K562 (cell line): Measurements from ENCODE around the gene SLC17A1. TPM values are rescaled to one million over a fixed set of nuclear protein-coding genes. Genes with fewer than 3 reads are reported as not detected.

ENCODE experiments used
- ATAC-seq: fragments of 200-7000 bp; cut with Tn5 transposase; 3 replicates; pipeline ENCODE4 v1.9.1; 2020; ENCODE audit warnings: moderate library complexity
- BruUV-seq: library from RNA; stranded (reverse); fragments of 400-500 nt; replicated peaks from 2 replicates; lab custom pipeline; 2021; lab: Mats Ljungman, UMichigan
- CTCF ChIA-PET: fragments of 300-600 bp; formaldehyde crosslinking; extraction: SDS; loops from one replicate; lab custom pipeline; 2021; ENCODE audit warnings: low intra/inter-chr PET ratio; lab: Yijun Ruan, JAX
- POLR2A ChIA-PET: fragments of 300-600, 350-650 bp; sonication (Branson Sonifier 250); formaldehyde crosslinking; extraction: SDS; loops from one replicate; lab custom pipeline; 2021; ENCODE audit warnings: antibody characterized with exemption, inconsistent platforms; lab: Yijun Ruan, JAX
- DNase-seq, 4 experiments: peaks; one replicate each; pipeline versions ENCODE4 v3.0.0 to v3.0.0-alpha.2; 2011 to 2018; ENCODE audit warnings: low spot score in 3 of 4, mixed read lengths in 3 of 4; ENCODE audit errors: extremely low read depth in 1 of 4
- FAIRE-seq: peaks from 2 replicates; lab custom pipeline; 2011; peaks lifted over from hg19 to GRCh38; lab: Jason Lieb, UNC
- H2AFZ ChIP-seq: 2 replicates; pipeline ENCODE4 v1.6.0; 2011; ENCODE audit warnings: low read depth, low read length, control low read depth, inconsistent platforms
- H3K27ac ChIP-seq: fragments of 200-600 bp; 3 replicates; pipeline ENCODE4 v1.8.0; 2011; ENCODE audit warnings: low read depth, mild to moderate bottlenecking, control low read depth, inconsistent platforms, low read length, moderate library complexity, mixed read lengths; ENCODE audit errors: extremely low read depth
- H3K27me3 ChIP-seq, 2 experiments: fragments of 300-600 bp in 1 of 2; 2 replicates in 1 of 2; 3 replicates in 1 of 2; pipeline versions ENCODE4 v1.6.0 to v1.8.0; 2011; ENCODE audit warnings: inconsistent platforms in 2 of 2, low read length in 2 of 2, mild to moderate bottlenecking in 1 of 2, mixed read lengths in 1 of 2, moderate library complexity in 1 of 2; ENCODE audit not compliant: control insufficient read depth in 2 of 2, insufficient read depth in 2 of 2
- H3K36me3 ChIP-seq: fragments of 300-600 bp; 3 replicates; pipeline ENCODE4 v1.8.0; 2011; ENCODE audit warnings: mild to moderate bottlenecking, low read length, inconsistent platforms; ENCODE audit not compliant: control insufficient read depth, insufficient read depth
- H3K4me1 ChIP-seq, 2 experiments: fragments of 200-600 bp in 1 of 2; replicated peaks in 1 of 2; 2 replicates in 1 of 2; 3 replicates in 1 of 2; pipeline versions ENCODE4 v1.5.1 to v1.8.0; 2011; ENCODE audit warnings: inconsistent platforms in 2 of 2, low read length in 2 of 2, mild to moderate bottlenecking in 1 of 2, mixed read lengths in 1 of 2, moderate library complexity in 1 of 2; ENCODE audit not compliant: control insufficient read depth in 2 of 2, insufficient read depth in 2 of 2
- H3K4me2 ChIP-seq: 2 replicates; pipeline ENCODE4 v1.6.1; 2011; ENCODE audit warnings: low read length, control low read depth, inconsistent platforms, mixed read lengths; ENCODE audit not compliant: insufficient read depth
- H3K4me3 ChIP-seq: fragments of 200-600 bp; sonication (generic), shearing (Covaris generic); 2 replicates; pipeline ENCODE4 v1.5.1; 2016; ENCODE audit warnings: control low read depth, inconsistent platforms
- H3K79me2 ChIP-seq: fragments of 200-600 bp; 3 replicates; pipeline ENCODE4 v1.8.0; 2011; ENCODE audit warnings: low read length, inconsistent platforms; ENCODE audit not compliant: control insufficient read depth, insufficient read depth
- H3K9ac ChIP-seq, 2 experiments: 2 replicates each; pipeline versions ENCODE4 v1.6.0 to v1.6.1; 2011; ENCODE audit warnings: low read depth in 2 of 2, low read length in 2 of 2, control low read depth in 1 of 2, inconsistent platforms in 1 of 2, mild to moderate bottlenecking in 1 of 2, mixed read lengths in 1 of 2; ENCODE audit not compliant: insufficient read depth in 1 of 2
- H3K9me1 ChIP-seq: one replicate; pipeline ENCODE4 v1.6.0; 2011; ENCODE audit warnings: inconsistent platforms, mild to moderate bottlenecking, low read length, moderate library complexity; ENCODE audit not compliant: control insufficient read depth, insufficient read depth
- H3K9me3 ChIP-seq: replicated peaks from 2 replicates; pipeline ENCODE4 v1.5.1; 2011; ENCODE audit warnings: low read depth, low read length, inconsistent platforms; ENCODE audit not compliant: control insufficient read depth, insufficient read depth
- H4K20me1 ChIP-seq: replicated peaks from 2 replicates; pipeline ENCODE4 v1.6.1; 2011; ENCODE audit warnings: low read length, inconsistent platforms, mixed read lengths; ENCODE audit not compliant: control insufficient read depth, insufficient read depth
- CTCFL ChIP-seq: IDR thresholded peaks from 2 replicates; pipeline ENCODE4 v1.6.1; 2011; ENCODE audit warnings: borderline replicate concordance, low read depth, mild to moderate bottlenecking, moderate library complexity, low read length; ENCODE audit not compliant: insufficient read depth, poor library complexity, severe bottlenecking
- ETS1 ChIP-seq: conservative IDR thresholded peaks from 2 replicates; pipeline ENCODE4 v1.6.1; 2011; ENCODE audit warnings: low read depth, mild to moderate bottlenecking, low read length; ENCODE audit not compliant: control insufficient read depth
- FOXP4 ChIP-seq: sonication (generic); formaldehyde crosslinking; IDR thresholded peaks from 2 replicates; pipeline ENCODE4 v1.8.0; 2022; ENCODE audit warnings: mild to moderate bottlenecking, missing genetic modification reagents, borderline replicate concordance
- MCM7 ChIP-seq, 2 experiments: fragments of 450-650 bp; IDR thresholded peaks; 2 replicates each; pipeline ENCODE4 v1.6.1; 2016 to 2018
- NFIC ChIP-seq: fragments of 450-650 bp; IDR thresholded peaks from 2 replicates; pipeline ENCODE4 v1.6.1; 2017; ENCODE audit warnings: mild to moderate bottlenecking, inconsistent platforms
- STAG1 ChIP-seq: sonication (generic); formaldehyde crosslinking; IDR thresholded peaks from 2 replicates; pipeline ENCODE4 v1.5.0; 2020; ENCODE audit warnings: missing genetic modification reagents, borderline replicate concordance
- ZNF347 ChIP-seq: fragments of 450-650 bp; formaldehyde crosslinking; IDR thresholded peaks from 2 replicates; pipeline ENCODE4 v1.4.0; 2020; ENCODE audit warnings: low read depth, mild to moderate bottlenecking, moderate library complexity
- ZNF696 ChIP-seq: fragments of 250-450 bp; sonication (Bioruptor Pico); conservative IDR thresholded peaks from 2 replicates; pipeline ENCODE4 v1.4.0; 2020; ENCODE audit warnings: mild to moderate bottlenecking, moderate library complexity
- WGBS: fragments of 100-300 bp; shearing (Covaris generic); methylation state at CpG from one replicate; pipeline ENCODE4 v1.1.6; 2016; ENCODE audit warnings: low coverage, mixed read lengths; ENCODE audit not compliant: insufficient coverage; ENCODE audit errors: missing lambda C conversion rate; 5-methylcytosine and 5-hydroxymethylcytosine counted together
- in situ Hi-C: fragments of 300-500 bp; cut with MboI; formaldehyde crosslinking; loops from 4 replicates; pipeline ENCODE4 v1.15.0; 2018; ENCODE audit warnings: inconsistent platforms, mixed read lengths
- intact Hi-C: fragments of 100-400 bp; cut with micrococcal nuclease; formaldehyde crosslinking; loops from 2 replicates; pipeline ENCODE4 v1.14.2; 2022
- polyA plus RNA-seq, 8 experiments: library from polyadenylated mRNA; depleted of rRNA in 4 of 8; stranded (reverse) in 5 of 8; unstranded in 3 of 8; fragments of >200 nt; fragmentation: Nextera tagmentation in 2 of 8; fragmentation: Illumina TruSeq in 1 of 8; extraction: Ambion mirVana in 2 of 8; extraction: Trizol in 1 of 8; gene quantifications; 2 replicates each; pipeline versions ENCODE4 v1.2.1 to v1.2.3, GENCODE V29; 2011 to 2014; ENCODE audit warnings: inconsistent platforms in 1 of 8, missing spikeins in 1 of 8
- total RNA-seq, 7 experiments: library from RNA; depleted of rRNA in 6 of 7; stranded (reverse); fragments of >200 nt in 6 of 7; fragmentation: Illumina TruSeq in 2 of 7; extraction: Trizol in 2 of 7; gene quantifications; 2 replicates each; pipeline versions ENCODE4 v1.2.1 to v1.2.3, GENCODE V29; 2011 to 2021; ENCODE audit warnings: low replicate concordance in 1 of 7
- TF ChIP-seq, protein P1 (sequence below), 2 experiments: fragments of 450-650 bp; IDR thresholded peaks; 2 replicates each; pipeline ENCODE4 v1.6.1; 2018; ENCODE audit warnings: mild to moderate bottlenecking in 2 of 2, low read depth in 1 of 2; ENCODE audit not compliant: partially characterized antibody in 2 of 2
- TF ChIP-seq, protein P2 (sequence below): sonication (generic); formaldehyde crosslinking; IDR thresholded peaks from 2 replicates; pipeline ENCODE4 v1.9.0; 2022; ENCODE audit warnings: mild to moderate bottlenecking, missing genetic modification reagents

SLC17A1 gene
- total and polyA plus RNA-seq, 9 of the 15 experiments (the other 6 are each of a cell fraction or from before 2014, with no cell fraction given), result not detected

- TF ChIP-seq, protein P1, sequence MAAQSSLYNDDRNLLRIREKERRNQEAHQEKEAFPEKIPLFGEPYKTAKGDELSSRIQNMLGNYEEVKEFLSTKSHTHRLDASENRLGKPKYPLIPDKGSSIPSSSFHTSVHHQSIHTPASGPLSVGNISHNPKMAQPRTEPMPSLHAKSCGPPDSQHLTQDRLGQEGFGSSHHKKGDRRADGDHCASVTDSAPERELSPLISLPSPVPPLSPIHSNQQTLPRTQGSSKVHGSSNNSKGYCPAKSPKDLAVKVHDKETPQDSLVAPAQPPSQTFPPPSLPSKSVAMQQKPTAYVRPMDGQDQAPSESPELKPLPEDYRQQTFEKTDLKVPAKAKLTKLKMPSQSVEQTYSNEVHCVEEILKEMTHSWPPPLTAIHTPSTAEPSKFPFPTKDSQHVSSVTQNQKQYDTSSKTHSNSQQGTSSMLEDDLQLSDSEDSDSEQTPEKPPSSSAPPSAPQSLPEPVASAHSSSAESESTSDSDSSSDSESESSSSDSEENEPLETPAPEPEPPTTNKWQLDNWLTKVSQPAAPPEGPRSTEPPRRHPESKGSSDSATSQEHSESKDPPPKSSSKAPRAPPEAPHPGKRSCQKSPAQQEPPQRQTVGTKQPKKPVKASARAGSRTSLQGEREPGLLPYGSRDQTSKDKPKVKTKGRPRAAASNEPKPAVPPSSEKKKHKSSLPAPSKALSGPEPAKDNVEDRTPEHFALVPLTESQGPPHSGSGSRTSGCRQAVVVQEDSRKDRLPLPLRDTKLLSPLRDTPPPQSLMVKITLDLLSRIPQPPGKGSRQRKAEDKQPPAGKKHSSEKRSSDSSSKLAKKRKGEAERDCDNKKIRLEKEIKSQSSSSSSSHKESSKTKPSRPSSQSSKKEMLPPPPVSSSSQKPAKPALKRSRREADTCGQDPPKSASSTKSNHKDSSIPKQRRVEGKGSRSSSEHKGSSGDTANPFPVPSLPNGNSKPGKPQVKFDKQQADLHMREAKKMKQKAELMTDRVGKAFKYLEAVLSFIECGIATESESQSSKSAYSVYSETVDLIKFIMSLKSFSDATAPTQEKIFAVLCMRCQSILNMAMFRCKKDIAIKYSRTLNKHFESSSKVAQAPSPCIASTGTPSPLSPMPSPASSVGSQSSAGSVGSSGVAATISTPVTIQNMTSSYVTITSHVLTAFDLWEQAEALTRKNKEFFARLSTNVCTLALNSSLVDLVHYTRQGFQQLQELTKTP (IDR thresholded peaks at IDR 0.05; ENCODE audit: low read depth in 1 of 2, partially characterized antibody in 2 of 2), result no peak
- TF ChIP-seq ZNF696 (CRISPR knock-in tag), result no peak
- TF ChIP-seq, protein P2, sequence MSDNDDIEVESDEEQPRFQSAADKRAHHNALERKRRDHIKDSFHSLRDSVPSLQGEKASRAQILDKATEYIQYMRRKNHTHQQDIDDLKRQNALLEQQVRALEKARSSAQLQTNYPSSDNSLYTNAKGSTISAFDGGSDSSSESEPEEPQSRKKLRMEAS (CRISPR knock-in tag), result no peak
Measured at GRCh38 chr6:25852756-25853155, 20.9 kb upstream of the SLC17A1 start (continued).

DNA sequence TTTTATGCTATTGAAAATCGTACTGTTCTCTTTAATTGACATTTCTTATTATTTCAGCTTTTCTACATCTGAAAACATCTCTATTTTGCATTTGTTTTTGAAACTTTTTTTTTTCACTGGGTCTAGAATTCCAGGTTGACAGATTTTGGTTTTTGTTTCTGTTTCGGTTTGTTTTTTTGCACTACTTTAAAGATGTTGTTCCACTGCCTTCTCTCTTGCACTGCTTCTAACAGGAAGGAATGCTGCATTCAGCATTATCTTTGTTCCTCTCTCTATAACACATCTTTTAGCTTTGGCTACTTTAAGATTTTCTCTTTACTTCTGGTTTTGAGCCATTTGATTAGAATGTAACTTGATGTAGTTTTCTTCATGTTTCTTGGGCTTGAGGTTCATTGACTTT is 20.1 kb upstream of the SLC17A1 start:
- ATAC-seq (no peak), FAIRE-seq (no peak), DNase-seq (no peak)
- no peaks in the 10 kb centered on the region for H3K79me2 ChIP-seq
- no peaks in the 10 kb centered on the region for H3K9me3 ChIP-seq
- POLR2A ChIA-PET, result interaction anchor here (0.9 to 1.4 kb wide), 2 partner anchors 10 to 35 kb away, joined by 3 read pairs; no protein-coding TSS in a partner anchor
- CTCF ChIA-PET, result no interaction called here
- H4K20me1 ChIP-seq, result no peaks in the 10 kb centered on the region
- H3K36me3 ChIP-seq, result no peaks in the 10 kb centered on the region
- no peak overlapping the region for H3K4me2 ChIP-seq
- H2AFZ ChIP-seq, result no peak overlapping the region
- H3K9ac ChIP-seq, result no peak overlapping the region
- in situ Hi-C loops, result no loop called here
- no peaks in the 10 kb centered on the region for H3K9me1 ChIP-seq
- WGBS, result 1% methylated on average over 2 of the region's 2 CpGs
- H3K4me3 ChIP-seq, result no peak overlapping the region
- intact Hi-C loops, result no loop called here
- no peaks in the 10 kb centered on the region for H3K4me1 ChIP-seq
- H3K27me3 ChIP-seq, result no peaks in the 10 kb centered on the region
- BruUV-seq, result no TSS peak
- no peak overlapping the region for H3K27ac ChIP-seq
- TF ChIP-seq MCM7 (IDR thresholded peaks at IDR 0.05), result no peak
- no peak for TF ChIP-seq ETS1
- no peak for TF ChIP-seq NFIC
- no peak for TF ChIP-seq FOXP4 (CRISPR knock-in tag)
- TF ChIP-seq CTCFL, result no peak
- TF ChIP-seq ZNF347 (CRISPR knock-in tag), result no peak
- no peak for TF ChIP-seq STAG1 (CRISPR knock-in tag)
